GM08714 (cell line): ENCODE results near the gene FAM161A.
"Not testable (repeated sequence)": the region's sequence is repeated elsewhere in the genome, so short reads cannot be mapped to it uniquely, and the experiment has no call there.

Experiments
- H3K4me3 ChIP-seq: fragments of 200-500 bp; sonication (Bioruptor generic); 2 replicates; pipeline ENCODE4 v1.5.1; 2014; ENCODE audit warnings: mild to moderate bottlenecking, low read length, inconsistent platforms
- ZNF274 ChIP-seq: IDR thresholded peaks from 2 replicates; pipeline ENCODE4 v1.6.1; 2012; ENCODE audit warnings: mild to moderate bottlenecking, low read depth, low read length

FAM161A gene

DNA sequence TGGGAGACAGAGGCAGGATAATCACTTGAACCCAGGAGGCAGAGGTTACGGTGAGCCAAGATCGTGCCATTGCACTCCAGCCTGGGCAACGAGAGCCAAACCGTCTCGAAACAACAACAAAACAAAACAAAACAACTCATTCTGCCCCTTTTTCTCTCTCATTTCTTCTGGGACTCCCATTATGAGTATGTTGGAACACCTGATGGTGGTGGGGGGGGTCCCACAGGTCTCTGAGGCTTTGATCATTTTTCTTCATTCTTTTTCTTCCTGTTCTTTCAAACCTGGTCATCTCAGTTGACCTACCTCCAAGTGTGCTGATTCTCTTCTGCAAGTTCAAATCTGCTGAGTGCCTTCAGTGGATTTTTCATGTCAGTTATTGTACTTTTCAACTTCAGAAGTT is 8.2 kb upstream of the FAM161A start:
- TF ChIP-seq ZNF274: no peak
- no peak overlapping the region for H3K4me3 ChIP-seq

DNA sequence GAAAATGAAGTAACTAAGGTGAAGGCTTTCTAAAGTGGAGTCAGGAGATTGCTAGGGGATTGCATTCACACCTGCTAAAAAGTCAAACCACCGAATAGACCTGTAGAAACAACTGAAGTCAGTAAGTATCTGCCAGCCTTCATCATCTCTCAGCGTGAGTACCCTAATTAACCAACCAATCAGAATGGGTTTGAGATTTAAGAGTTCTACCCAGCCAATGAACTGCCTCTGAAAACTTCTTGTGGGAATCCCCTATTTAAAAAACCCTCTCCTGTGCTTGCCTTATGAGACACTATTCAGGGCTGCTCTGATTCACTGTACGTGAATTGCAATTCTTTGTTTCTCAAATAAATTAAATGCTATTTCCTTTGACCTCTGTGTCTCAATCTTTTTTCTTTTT is 3.4 kb upstream of the FAM161A start:
- H3K4me3 ChIP-seq: no peak overlapping the region
- no peak for TF ChIP-seq ZNF274

DNA sequence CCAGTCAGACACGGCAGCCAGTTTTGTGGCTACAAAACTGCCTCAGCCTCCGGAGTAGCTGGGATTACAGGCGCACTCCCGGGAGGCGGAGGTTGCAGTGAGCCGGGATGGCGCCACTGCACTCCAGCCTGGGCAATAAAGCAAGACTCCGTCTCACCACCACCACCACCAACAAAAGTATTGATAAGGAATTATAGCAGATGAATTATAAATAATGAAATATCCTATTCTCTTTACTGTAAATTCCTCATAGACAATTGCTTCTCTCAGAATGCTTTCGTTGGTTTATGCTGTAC is 1.4 kb upstream of the FAM161A start:
- no peak for TF ChIP-seq ZNF274
- H3K4me3 ChIP-seq: peak overlapping the region; percentile 90; the same call in 1 of the 2 replicates

DNA sequence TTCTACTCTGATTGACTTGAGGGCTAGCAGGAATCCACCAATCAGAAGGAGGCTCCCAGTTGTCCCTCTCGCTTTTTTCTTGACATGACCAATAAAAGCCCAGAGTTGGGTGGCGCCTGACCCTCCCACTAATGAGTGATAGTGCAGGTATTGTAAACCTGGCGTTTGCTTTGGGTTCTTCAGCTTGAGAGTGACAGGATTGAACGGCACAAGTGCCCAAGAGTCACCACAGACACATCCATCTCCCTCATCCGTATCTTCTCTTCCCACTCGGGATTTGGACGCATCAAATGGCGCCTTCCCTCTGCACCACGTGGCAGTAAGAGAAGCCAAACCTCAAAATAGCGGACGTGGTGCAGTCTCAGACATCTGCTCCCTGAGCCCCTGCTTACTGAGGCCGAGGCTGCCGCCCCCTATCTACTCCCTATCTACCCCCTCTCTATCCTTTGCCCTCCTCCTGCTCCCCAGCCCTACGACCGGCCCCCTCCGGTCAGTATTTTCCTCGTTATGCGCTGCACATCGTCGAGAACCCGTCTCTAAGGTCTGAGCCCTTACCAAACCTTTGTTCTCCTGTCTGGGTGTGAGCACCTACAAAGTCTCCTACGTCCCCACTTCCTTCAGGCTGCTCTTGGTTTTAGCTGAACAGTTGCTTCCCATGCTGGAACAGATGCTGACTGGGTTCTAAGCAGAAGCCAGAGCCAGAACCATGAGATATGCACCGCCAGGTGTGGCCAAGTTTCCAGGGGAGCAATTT is 881 bp upstream of the FAM161A start:
- H3K4me3 ChIP-seq: peak overlapping the region; percentile 90
- TF ChIP-seq ZNF274: no peak

DNA sequence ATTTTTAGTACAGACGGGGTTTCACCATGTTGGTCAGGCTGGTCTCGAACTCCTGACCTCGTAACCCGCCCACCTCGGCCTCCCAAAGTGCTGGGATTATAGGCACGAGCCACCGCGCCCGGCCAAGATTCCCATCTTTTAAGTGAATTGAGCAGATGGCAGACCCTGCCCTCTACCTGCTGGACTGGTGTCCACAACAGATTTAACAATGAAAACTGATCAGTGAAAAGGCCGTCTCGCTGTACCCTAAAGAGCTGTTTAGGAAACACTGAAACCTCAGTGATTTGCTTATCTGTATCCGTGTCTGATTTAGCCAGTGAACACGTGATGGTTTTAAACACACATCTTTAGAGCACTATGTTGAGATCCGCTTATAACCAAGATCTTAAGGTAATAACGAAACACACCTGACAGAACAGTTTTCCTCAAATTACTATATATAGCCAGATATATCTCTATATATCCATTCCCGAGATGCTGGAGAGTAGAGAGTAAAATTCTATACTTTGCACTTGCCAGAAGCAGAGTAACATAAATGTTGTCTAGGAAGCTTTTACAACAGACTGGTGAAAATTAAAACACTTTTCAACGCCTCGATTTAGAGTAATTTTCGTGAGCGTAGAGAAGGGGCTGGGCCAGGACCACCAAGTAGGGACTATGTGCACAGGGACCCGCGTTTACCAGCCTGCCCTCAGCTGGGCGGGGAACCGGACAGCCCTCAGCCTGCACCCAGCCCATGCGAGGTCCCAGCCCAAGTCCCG is 594 bp downstream of the FAM161A start:
- TF ChIP-seq ZNF274: no peak
- peak overlapping the region; percentile 90 for H3K4me3 ChIP-seq

DNA sequence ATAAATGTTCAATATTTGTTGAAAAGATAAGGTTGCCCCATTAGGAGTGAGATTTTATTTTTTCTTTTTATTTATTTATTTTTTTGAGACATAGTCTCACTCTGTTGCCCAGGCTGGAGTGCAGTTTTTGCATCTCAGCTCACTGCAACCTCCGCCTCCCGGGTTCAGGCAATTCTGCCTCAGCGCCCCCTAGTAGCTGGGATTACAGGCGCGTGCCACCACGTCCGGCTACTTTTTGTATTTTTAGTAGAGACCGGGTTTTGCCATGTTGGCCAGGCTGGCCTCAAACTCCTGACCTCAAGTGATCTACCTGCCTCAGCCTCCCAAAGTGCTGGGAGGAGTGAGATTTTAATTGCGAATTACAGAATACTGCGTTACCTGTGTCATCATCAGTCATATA is 2.6 kb downstream of the FAM161A start:
- not testable (repeated sequence) for H3K4me3 ChIP-seq

DNA sequence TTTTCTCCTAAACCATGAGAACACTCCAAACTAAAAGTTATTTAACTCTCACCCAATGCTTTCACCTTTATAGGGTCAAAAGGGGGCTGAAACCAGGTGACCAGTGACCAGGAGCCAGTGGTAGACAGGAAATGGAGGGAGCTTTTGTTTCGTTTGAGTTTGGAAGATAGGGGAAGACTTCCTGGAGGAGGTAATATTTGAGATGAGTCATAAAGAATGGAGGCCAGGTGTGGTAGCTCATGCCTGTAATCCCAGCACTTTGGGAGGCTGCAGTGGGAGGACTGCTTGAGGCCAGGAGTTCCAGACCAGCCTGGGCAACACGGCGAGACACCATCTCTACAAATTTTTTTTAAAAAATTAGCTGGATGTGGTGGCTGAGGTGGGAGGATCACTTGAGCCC is 8.5 kb downstream of the FAM161A start:
- H3K4me3 ChIP-seq: no peak overlapping the region
- TF ChIP-seq ZNF274: no peak

DNA sequence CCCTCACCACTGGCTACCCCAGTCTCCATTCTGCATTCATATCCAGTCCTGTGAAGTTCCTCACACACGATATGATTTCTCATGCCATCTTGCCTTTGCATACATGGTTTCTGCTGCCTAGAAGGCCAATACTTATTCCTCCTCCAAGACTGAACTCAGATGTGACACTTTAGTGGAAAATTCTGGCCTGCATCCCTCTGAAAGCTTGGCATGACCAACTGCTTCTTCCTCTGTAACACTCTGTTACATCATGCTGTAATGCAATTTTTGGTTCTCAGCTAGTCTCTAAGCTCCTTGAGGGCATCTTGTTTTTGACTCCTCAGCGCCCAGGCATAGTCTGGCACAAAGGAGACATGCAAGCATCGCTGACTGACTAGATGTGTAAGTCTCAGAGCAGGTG is 12.6 kb downstream of the FAM161A start:
- no peak for TF ChIP-seq ZNF274

DNA sequence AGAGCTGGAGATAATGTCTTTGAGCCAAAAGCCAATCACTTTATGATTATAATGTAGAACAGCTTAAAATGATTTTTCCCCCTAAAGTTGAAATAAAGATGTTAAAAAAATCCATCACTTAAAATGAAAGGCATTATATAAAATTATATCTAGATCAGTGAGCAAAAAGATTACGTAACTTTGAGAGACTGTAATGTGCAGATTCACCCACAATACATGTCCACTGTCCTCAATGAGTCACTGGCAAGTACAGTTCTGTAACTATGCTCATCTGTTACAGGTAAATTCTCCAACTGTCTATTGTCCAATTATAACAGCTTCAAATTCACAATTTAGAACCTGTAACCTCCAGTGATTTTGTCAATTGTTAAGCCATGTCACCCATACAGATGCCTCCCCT is 19.0 kb downstream of the FAM161A start:
- no peak overlapping the region for H3K4me3 ChIP-seq
- no peak for TF ChIP-seq ZNF274

More for the DNA sequence above, 12.6 kb downstream of the FAM161A start:
- no peak overlapping the region for H3K4me3 ChIP-seq

DNA sequence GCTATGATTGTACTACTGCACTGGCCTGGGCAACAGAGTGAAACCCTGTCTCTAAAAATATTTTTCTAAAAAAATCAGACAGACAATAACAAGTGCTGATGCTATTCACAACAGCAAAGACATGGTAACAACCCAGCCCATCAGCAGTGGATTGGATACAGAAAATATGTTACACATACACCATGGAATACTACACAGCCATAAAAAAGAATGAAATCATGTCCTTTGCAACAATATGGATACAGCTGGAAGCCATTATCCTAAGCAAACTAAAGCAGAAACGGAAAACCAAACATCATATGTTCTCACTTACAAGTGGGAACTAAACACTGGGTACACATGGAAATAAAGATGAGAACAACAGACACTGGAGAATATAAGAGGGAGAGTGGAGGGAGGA is 19.9 kb downstream of the FAM161A start:
- H3K4me3 ChIP-seq: no peak overlapping the region
- no peak for TF ChIP-seq ZNF274

DNA sequence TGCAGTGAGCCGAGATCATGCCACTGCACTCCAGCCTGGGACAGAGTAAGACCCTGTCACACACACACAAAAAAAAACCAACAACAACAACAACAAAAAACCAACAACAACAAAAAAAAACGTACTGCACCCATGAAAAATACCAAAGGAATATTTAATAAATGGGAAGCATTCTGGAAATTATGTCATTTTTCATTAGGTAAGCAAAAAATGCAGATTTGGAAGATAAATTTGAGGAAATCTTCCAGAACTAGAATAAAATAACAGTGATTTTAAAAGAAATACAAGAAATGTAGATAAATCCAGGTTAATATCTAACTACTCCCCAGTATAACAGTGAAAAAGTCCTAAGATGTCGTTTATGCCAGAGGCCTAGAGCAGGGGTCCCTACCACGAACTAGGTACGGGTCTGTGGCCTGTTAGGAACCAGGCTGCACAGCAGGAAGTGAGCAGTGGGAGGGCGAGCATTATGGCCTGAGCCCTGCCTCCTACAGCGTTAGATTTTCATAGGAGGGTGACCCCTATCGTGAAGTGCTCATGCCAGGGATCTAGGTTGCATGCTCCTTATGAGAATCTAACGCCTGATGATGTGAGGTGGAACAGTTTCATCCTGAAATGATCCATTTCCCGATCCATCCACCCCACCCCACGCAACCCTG is 21.5 kb downstream of the FAM161A start:
- no peak overlapping the region for H3K4me3 ChIP-seq
- no peak for TF ChIP-seq ZNF274

DNA sequence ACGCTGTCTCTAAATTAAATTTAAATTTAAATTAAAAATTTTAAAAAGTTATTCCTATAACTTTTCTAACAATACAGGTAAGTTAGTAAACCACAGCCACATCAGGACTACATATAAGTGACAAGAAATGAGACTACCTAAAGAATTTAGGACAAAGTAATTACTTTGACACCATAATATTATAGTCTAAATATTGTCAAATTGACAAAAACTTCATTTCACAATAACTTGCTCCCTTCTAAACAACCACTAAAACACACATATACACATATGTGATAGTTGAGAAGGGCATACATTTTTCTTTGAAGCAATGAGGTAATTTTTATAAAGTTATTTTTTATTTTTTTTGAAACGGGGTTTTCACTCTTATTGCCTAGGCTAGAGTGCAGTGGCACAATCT is 31.6 kb downstream of the FAM161A start:
- H3K4me3 ChIP-seq: no peak overlapping the region
- TF ChIP-seq ZNF274: no peak

DNA sequence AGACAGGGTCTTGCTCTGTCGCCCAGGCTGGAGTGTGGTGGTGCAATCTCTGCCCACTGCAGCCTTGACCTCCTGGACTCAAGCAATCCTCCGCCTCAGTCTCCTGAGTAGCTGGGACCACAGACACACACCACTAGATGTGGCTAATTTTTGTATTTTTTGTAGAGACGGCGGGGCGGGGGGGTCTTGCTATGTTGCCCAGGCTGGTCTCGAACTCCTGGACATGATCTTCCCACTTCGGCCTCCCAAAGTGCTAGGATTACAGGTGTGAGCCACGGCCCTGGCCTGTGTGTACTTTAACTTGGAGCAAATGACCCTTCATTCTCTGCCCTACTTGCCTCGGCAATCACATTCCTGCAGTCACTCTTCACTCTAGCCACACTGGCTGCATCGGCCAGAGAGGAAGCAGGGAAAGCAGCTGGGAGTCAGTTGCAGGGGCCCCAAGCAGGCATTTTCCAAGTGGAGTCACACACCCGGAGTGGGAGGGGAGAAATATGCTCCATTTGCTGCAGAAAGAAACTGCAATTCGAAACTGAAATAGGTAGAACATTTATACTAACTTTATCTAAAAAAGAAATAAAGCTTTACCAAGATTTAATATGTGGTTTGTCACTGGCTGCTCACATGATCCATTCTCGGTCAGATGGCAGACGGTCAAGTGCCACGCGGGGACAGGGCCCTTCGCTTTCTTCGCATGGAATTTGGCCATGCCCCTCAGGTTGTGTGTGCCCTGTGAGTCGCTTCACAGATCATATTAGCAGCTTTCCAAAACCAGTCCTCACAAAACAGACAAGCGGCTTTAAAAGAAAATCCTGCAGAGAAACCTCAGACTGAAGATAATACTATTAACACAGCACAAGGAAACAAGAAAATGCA is 37.1 kb downstream of the FAM161A start:
- TF ChIP-seq ZNF274: no peak
- no peak overlapping the region for H3K4me3 ChIP-seq

DNA sequence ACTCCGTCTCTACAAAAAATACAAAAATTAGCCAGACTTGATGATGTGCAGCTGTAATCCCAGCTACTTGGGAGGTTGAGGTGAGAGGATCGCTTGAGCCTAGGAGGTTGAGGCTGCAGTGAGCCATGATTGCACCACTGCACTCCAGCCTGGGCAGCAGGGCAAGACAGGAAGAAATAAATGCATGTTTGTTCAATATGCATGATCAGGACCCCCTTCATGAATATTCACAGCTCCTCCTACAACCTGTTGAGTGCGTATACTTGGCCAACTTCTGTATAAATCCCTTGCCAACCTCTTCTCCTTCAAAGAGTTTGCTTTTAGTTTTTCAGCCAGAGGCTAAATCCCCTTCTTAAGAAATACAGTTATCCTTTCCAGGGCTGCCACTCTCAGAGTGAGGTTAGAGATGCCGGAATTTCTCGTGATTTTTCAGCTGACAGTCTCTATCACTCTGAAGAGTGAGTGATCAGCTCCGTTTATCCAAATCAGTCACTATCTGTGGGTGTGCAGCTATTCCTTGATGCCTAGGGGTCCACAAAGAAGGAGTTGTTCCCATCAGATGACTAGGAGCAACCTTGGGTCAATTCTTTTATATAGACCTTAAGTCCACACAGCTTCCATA is 39.2 kb downstream of the FAM161A start:
- H3K4me3 ChIP-seq: no peak overlapping the region
- TF ChIP-seq ZNF274: no peak

DNA sequence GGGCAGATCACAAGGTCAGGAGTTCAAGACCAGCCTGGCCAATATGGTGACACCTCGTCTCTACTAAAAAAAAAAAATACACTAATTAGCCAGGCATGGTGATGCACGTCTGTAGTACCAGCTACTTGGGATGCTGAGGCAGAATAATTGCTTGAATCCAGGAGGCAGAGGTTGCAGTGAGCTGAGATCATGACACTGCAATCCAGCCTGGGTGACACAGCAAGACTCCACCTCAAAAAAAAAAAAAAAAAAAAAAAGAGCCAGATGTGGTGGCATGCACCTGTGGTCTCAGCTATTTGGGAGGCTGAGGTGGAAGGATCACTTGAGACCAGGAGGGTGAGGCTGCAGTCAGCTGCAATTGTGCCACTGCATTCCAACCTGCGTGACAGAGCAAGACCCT is 40.5 kb downstream of the FAM161A start:
- H3K4me3 ChIP-seq: not testable (repeated sequence)
